Measurements from ENCODE around the gene CCDC171.

DNA sequence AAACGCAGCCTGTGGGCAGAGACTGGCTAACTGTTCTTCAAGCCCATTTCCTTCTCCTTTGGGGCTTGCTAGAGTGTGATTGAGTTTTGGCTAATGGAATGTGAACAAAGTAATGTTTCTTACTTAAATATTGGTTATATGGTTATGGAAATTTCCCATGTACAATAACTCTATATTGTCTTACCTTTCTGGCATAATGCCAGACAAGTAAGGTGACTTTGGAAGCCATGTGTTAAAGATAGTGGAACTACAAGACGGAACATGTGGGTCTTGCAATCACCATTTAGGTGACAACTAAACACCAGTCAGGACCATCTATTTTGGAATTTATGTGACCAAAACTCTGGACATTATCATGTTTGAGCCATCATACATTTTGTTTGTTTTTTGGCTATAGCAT lies 260.2 kb downstream of the CCDC171 start:
- TF ChIP-seq, protein P1, sequence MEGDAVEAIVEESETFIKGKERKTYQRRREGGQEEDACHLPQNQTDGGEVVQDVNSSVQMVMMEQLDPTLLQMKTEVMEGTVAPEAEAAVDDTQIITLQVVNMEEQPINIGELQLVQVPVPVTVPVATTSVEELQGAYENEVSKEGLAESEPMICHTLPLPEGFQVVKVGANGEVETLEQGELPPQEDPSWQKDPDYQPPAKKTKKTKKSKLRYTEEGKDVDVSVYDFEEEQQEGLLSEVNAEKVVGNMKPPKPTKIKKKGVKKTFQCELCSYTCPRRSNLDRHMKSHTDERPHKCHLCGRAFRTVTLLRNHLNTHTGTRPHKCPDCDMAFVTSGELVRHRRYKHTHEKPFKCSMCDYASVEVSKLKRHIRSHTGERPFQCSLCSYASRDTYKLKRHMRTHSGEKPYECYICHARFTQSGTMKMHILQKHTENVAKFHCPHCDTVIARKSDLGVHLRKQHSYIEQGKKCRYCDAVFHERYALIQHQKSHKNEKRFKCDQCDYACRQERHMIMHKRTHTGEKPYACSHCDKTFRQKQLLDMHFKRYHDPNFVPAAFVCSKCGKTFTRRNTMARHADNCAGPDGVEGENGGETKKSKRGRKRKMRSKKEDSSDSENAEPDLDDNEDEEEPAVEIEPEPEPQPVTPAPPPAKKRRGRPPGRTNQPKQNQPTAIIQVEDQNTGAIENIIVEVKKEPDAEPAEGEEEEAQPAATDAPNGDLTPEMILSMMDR (IDR thresholded peaks at IDR 0.05 in 2 of 3, conservative IDR thresholded peaks at IDR 0.05 in 1 of 3; ENCODE audit: borderline replicate concordance in 1 of 3, insufficient read depth in 1 of 3, low read depth in 2 of 3, low read length in 2 of 3): no peak
- no peak for TF ChIP-seq POLR2AphosphoS5 (IDR thresholded peaks at IDR 0.05; ENCODE audit: low read depth, low read length)
- no peak for TF ChIP-seq ZNF274 (IDR thresholded peaks at IDR 0.05; ENCODE audit: low read depth, low read length)
- TF ChIP-seq RAD21 (IDR thresholded peaks at IDR 0.05; ENCODE audit: low read depth): no peak
- no peak for TF ChIP-seq SP1 (IDR thresholded peaks at IDR 0.05; ENCODE audit: low read depth)
